Fibroblast of lung (primary cell): ENCODE results near the gene CANX. TPM values are rescaled to one million over a fixed set of nuclear protein-coding genes. Genes with fewer than 3 reads are reported as not detected.

Experiments
- DNase-seq, 2 donors: peaks; one replicate each; pipeline versions ENCODE4 v3.0.0 to v3.0.0-alpha.2; 2010; ENCODE audit warnings: low read depth in 2 of 2
- H2AFZ ChIP-seq: 2 replicates; pipeline ENCODE4 v1.5.1; 2012; ENCODE audit warnings: low read length, control low read depth, inconsistent platforms
- H3K27ac ChIP-seq: 2 replicates; pipeline ENCODE4 v1.5.1; 2011; ENCODE audit warnings: low read length, control low read depth; ENCODE audit not compliant: insufficient read depth
- H3K27me3 ChIP-seq: 2 replicates; pipeline ENCODE4 v1.5.1; 2011; ENCODE audit warnings: mild to moderate bottlenecking, low read length; ENCODE audit not compliant: control insufficient read depth, insufficient read depth
- H3K36me3 ChIP-seq: 2 replicates; pipeline ENCODE4 v1.5.1; 2011; ENCODE audit warnings: low read length; ENCODE audit not compliant: control insufficient read depth, insufficient read depth
- H3K4me1 ChIP-seq: 2 replicates; pipeline ENCODE4 v1.5.1; 2011; ENCODE audit warnings: low read length; ENCODE audit not compliant: control insufficient read depth, insufficient read depth; ENCODE audit errors: extremely low read depth
- H3K4me2 ChIP-seq: 2 replicates; pipeline ENCODE4 v1.5.1; 2011; ENCODE audit warnings: low read length, control low read depth; ENCODE audit not compliant: insufficient read depth; ENCODE audit errors: extremely low read depth
- H3K4me3 ChIP-seq, 4 experiments: fragments of 200-600 bp in 1 of 4; sonication (generic) in 1 of 4; replicated peaks in 1 of 4; 2 replicates each; pipeline ENCODE4 v1.5.1; 2011 to 2016; ENCODE audit warnings: low read length in 4 of 4, low read depth in 3 of 4, mild to moderate bottlenecking in 3 of 4, control low read depth in 2 of 4, inconsistent platforms in 1 of 4, mixed read lengths in 1 of 4; ENCODE audit not compliant: insufficient read depth in 1 of 4; ENCODE audit errors: control extremely low read depth in 1 of 4
- H3K79me2 ChIP-seq: 2 replicates; pipeline ENCODE4 v1.5.1; 2012; ENCODE audit warnings: mild to moderate bottlenecking, low read length, inconsistent platforms; ENCODE audit not compliant: control insufficient read depth, insufficient read depth
- H3K9ac ChIP-seq: 2 replicates; pipeline ENCODE4 v1.5.1; 2011; ENCODE audit warnings: mild to moderate bottlenecking, low read length, control low read depth; ENCODE audit not compliant: insufficient read depth
- H3K9me3 ChIP-seq: 2 replicates; pipeline ENCODE4 v1.5.1; 2012; ENCODE audit warnings: low read depth, low read length; ENCODE audit not compliant: control insufficient read depth, insufficient read depth
- H4K20me1 ChIP-seq: 2 replicates; pipeline ENCODE4 v1.5.1; 2011; ENCODE audit warnings: low read length; ENCODE audit not compliant: control insufficient read depth, insufficient read depth; ENCODE audit errors: extremely low read depth
- EZH2 ChIP-seq: IDR thresholded peaks from 2 replicates; pipeline ENCODE4 v1.5.1; 2012; ENCODE audit warnings: low read length, control low read depth, mild to moderate bottlenecking; ENCODE audit errors: missing control alignments
- polyA plus RNA-seq, 2 donors: library from polyadenylated mRNA; depleted of rRNA in 1 of 2; stranded (reverse) in 1 of 2; unstranded in 1 of 2; fragments of >200 nt; gene quantifications; 2 replicates each; pipeline ENCODE4 v1.2.1, GENCODE V29; 2011 to 2012; ENCODE audit warnings: missing spikeins in 1 of 2
- total RNA-seq: library from RNA; depleted of rRNA; stranded (reverse); fragments of >200 nt; gene quantifications from 2 replicates; pipeline ENCODE4 v1.2.1, GENCODE V29; 2014
- TF ChIP-seq, protein P1 (sequence below), 2 donors: IDR thresholded peaks in 1 of 2; conservative IDR thresholded peaks in 1 of 2; 1 replicate in 1 of 2; 2 replicates in 1 of 2; pipeline ENCODE4 v1.5.1; 2011 to 2012; ENCODE audit warnings: low read length in 2 of 2, control low read depth in 1 of 2, inconsistent platforms in 1 of 2, low read depth in 1 of 2, mild to moderate bottlenecking in 1 of 2

The CANX gene
- total and polyA plus RNA-seq, 2 donors (not counting 1 experiment from before 2014, with no cell fraction given) = 589 to 722 TPM

DNA sequence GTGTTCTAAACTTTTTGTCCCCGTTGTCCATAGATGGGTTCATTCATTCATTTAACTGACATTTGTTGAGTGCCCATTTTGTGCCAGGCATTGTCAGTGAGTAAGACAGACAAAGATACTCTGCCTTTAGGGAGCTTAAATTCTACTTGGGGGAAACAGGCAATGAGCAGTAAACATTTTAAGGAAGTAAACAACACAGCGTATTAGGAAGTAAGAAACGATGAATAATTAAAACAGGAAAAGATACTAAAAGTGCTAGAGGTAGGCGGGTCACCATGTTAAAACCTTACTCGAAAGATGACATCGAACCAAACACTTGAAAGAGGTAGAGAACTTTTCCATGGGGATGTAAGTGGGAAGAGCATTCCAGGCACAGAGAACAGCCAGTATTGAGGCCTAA lies 28.3 kb downstream of the CANX start:
- TF ChIP-seq, protein P1, sequence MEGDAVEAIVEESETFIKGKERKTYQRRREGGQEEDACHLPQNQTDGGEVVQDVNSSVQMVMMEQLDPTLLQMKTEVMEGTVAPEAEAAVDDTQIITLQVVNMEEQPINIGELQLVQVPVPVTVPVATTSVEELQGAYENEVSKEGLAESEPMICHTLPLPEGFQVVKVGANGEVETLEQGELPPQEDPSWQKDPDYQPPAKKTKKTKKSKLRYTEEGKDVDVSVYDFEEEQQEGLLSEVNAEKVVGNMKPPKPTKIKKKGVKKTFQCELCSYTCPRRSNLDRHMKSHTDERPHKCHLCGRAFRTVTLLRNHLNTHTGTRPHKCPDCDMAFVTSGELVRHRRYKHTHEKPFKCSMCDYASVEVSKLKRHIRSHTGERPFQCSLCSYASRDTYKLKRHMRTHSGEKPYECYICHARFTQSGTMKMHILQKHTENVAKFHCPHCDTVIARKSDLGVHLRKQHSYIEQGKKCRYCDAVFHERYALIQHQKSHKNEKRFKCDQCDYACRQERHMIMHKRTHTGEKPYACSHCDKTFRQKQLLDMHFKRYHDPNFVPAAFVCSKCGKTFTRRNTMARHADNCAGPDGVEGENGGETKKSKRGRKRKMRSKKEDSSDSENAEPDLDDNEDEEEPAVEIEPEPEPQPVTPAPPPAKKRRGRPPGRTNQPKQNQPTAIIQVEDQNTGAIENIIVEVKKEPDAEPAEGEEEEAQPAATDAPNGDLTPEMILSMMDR (conservative IDR thresholded peaks at IDR 0.05 in 1 of 2, IDR thresholded peaks at IDR 0.05 in 1 of 2; ENCODE audit: low read depth in 1 of 2, low read length in 2 of 2) = no peak
- no peak for TF ChIP-seq EZH2
- no peak for DNase-seq
- Histone ChIP-seq H3K36me3 (peaks cover 16% of the 10 kb centered on the region), H3K4me2 (no peak overlapping the region), H3K9ac (no peak overlapping the region), H3K4me3 (no peak overlapping the region), H3K79me2 (peaks cover 3% of the 10 kb centered on the region), H3K4me1 (peaks cover 3% of the 10 kb centered on the region), H3K27me3 (no peaks in the 10 kb centered on the region), H3K27ac (no peak overlapping the region), H3K9me3 (no peaks in the 10 kb centered on the region), H4K20me1 (no peaks in the 10 kb centered on the region), H2AFZ (no peak overlapping the region)

DNA sequence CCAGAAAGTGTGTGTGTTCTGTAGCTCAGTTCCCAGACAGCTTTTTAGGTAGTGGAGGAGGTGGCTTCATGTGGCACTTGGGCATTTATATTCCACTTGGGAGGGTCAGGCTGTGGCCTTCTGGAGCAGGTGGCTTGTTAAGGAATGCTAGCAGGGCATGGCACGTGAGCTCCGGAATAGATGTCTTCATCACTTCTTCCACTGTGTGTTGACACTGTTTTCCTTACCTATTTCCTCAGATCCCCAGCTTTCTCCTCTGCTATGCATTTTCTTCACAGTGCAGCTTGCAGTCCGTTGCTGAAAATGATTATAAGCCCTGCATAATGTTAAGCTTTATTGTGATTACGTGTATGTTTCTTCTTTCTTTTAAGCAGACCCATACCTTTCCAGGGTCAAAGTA lies 30.5 kb downstream of the CANX start:
- H3K4me1 ChIP-seq = peaks cover 3% of the 10 kb centered on the region
- DNase-seq = no peak
- H3K4me2 ChIP-seq = no peak overlapping the region
- no peaks in the 10 kb centered on the region for H3K9me3 ChIP-seq
- TF ChIP-seq, protein P1 (conservative IDR thresholded peaks at IDR 0.05 in 1 of 2, IDR thresholded peaks at IDR 0.05 in 1 of 2; ENCODE audit: low read depth in 1 of 2, low read length in 2 of 2) = no peak
- no peak for TF ChIP-seq EZH2
- H3K79me2 ChIP-seq = peaks cover 13% of the 10 kb centered on the region
- no peak overlapping the region for H2AFZ ChIP-seq
- no peak overlapping the region for H3K4me3 ChIP-seq
- H3K36me3 ChIP-seq = peaks cover 11% of the 10 kb centered on the region
- no peaks in the 10 kb centered on the region for H4K20me1 ChIP-seq
- H3K27ac ChIP-seq = no peak overlapping the region
- H3K27me3 ChIP-seq = no peaks in the 10 kb centered on the region
- H3K9ac ChIP-seq = no peak overlapping the region

DNA sequence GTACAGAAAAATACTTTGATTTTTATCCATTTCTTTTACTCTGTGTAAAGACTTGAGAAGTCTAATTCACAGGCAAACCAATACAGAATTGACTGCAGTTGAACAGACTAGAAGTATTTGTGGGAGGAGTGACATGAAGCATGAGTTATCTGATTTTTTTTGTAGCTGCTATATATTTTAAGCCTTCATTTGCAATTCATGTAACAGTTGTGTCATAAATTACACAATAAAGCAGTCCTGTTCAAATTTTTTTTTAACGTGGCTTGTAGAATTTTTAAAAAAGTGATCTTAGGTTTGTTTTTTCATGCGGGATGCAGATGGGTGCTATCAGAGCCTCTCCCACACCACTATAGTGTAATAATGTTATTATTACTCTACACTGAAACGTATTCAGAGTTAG lies 31.0 kb downstream of the CANX start:
- peaks cover 18% of the 10 kb centered on the region for H3K79me2 ChIP-seq
- H4K20me1 ChIP-seq = no peaks in the 10 kb centered on the region
- no peaks in the 10 kb centered on the region for H3K27me3 ChIP-seq
- H3K9me3 ChIP-seq = no peaks in the 10 kb centered on the region
- H3K4me3 ChIP-seq = no peak overlapping the region
- DNase-seq = no peak
- H3K36me3 ChIP-seq = peaks cover 7% of the 10 kb centered on the region
- no peak overlapping the region for H3K4me2 ChIP-seq
- no peak overlapping the region for H3K9ac ChIP-seq
- H3K27ac ChIP-seq = no peak overlapping the region
- no peak for TF ChIP-seq EZH2
- TF ChIP-seq, protein P1 (conservative IDR thresholded peaks at IDR 0.05 in 1 of 2, IDR thresholded peaks at IDR 0.05 in 1 of 2; ENCODE audit: low read depth in 1 of 2, low read length in 2 of 2) = no peak
- no peak overlapping the region for H2AFZ ChIP-seq
- H3K4me1 ChIP-seq = peaks cover 3% of the 10 kb centered on the region
